SJSA1 (cell line): Measurements from ENCODE around the gene PDP2. TPM values are rescaled to one million over a fixed set of nuclear protein-coding genes. Genes with fewer than 3 reads are reported as not detected.

ENCODE experiments used
- DNase-seq, 2 experiments: peaks; one replicate each; pipeline ENCODE4 v3.0.0-alpha.2; 2015 to 2020; ENCODE audit warnings: low spot score in 2 of 2, low read depth in 1 of 2
- H3K27ac ChIP-seq: fragments of 250-450 bp; sonication (Bioruptor Pico); 2 replicates; pipeline ENCODE4 v1.5.1; 2020; ENCODE audit warnings: mild to moderate bottlenecking, moderate library complexity
- H3K27me3 ChIP-seq: fragments of 250-450 bp; sonication (Bioruptor Pico); replicated peaks from 2 replicates; pipeline ENCODE4 v1.5.1; 2020; ENCODE audit warnings: mild to moderate bottlenecking, moderate library complexity
- H3K36me3 ChIP-seq: fragments of 250-450 bp; sonication (Bioruptor Pico); 2 replicates; pipeline ENCODE4 v1.5.1; 2020; ENCODE audit warnings: mild to moderate bottlenecking
- H3K4me1 ChIP-seq: fragments of 250-450 bp; sonication (Bioruptor Pico); replicated peaks from 2 replicates; pipeline ENCODE4 v1.6.1; 2021; ENCODE audit warnings: mild to moderate bottlenecking
- H3K4me3 ChIP-seq: fragments of 250-450 bp; sonication (Bioruptor Pico); 2 replicates; pipeline ENCODE4 v1.5.1; 2020; ENCODE audit warnings: mild to moderate bottlenecking
- H3K9me3 ChIP-seq: fragments of 250-450 bp; sonication (Bioruptor Pico); replicated peaks from 2 replicates; pipeline ENCODE4 v1.5.1; 2020; ENCODE audit warnings: mild to moderate bottlenecking
- total RNA-seq: library from RNA; depleted of rRNA; stranded (reverse); fragments of >200 nt; shearing (Covaris generic); gene quantifications from 2 replicates; pipeline ENCODE4 v1.2.3, GENCODE V29; 2014

The PDP2 gene
- total RNA-seq, 1 experiment from 2014 or later, result 5.0 TPM

GRCh38 chr16:66898207-66898606 is 17.9 kb downstream of the PDP2 start:
- Histone ChIP-seq H3K4me3 (no peak overlapping the region), H3K36me3 (no peaks in the 10 kb centered on the region), H3K4me1 (peaks cover 7% of the 10 kb centered on the region), H3K27me3 (no peaks in the 10 kb centered on the region), H3K27ac (no peak overlapping the region), H3K9me3 (no peaks in the 10 kb centered on the region)
- DNase-seq, result no peak

DNA sequence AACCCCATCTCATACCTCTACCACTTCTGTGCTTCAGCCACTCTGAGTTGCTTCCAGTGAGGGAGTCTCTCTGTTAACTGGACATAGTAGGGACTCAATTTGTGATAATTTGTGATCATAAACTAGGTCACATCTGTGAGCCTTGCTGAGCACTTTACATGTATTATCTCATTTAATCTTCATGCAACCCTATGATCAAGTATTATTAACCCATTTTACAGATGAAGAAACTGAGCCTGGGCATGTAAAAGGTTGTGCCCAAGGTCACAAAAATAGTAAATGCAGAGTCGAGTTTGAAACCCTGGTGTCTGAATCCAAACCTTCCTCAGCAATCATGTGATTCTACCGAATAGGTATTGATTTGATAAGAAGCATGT is 18.6 kb downstream of the PDP2 start:
- Histone ChIP-seq H3K4me1 (peaks cover 7% of the 10 kb centered on the region), H3K36me3 (no peaks in the 10 kb centered on the region), H3K9me3 (no peaks in the 10 kb centered on the region), H3K27ac (no peak overlapping the region), H3K4me3 (no peak overlapping the region), H3K27me3 (no peaks in the 10 kb centered on the region)
- DNase-seq, result no peak

GRCh38 chr16:66899310-66899944 is 19.1 kb downstream of the PDP2 start:
- no peaks in the 10 kb centered on the region for H3K36me3 ChIP-seq
- H3K27ac ChIP-seq, result no peak overlapping the region
- peaks cover 7% of the 10 kb centered on the region for H3K4me1 ChIP-seq
- no peak for DNase-seq
- no peaks in the 10 kb centered on the region for H3K9me3 ChIP-seq
- H3K4me3 ChIP-seq, result no peak overlapping the region
- no peaks in the 10 kb centered on the region for H3K27me3 ChIP-seq

GRCh38 chr16:66899945-66900710 is 19.8 kb downstream of the PDP2 start:
- Histone ChIP-seq H3K36me3 (no peaks in the 10 kb centered on the region), H3K4me3 (no peak overlapping the region), H3K9me3 (no peaks in the 10 kb centered on the region), H3K4me1 (peaks cover 13% of the 10 kb centered on the region), H3K27ac (no peak overlapping the region), H3K27me3 (no peaks in the 10 kb centered on the region)
- peak; percentile 51 to 68 for DNase-seq

GRCh38 chr16:66900721-66901441 is 20.6 kb downstream of the PDP2 start:
- no peaks in the 10 kb centered on the region for H3K27me3 ChIP-seq
- H3K27ac ChIP-seq, result no peak overlapping the region
- H3K4me3 ChIP-seq, result no peak overlapping the region
- DNase-seq, result no peak
- H3K36me3 ChIP-seq, result no peaks in the 10 kb centered on the region
- H3K4me1 ChIP-seq, result peaks cover 21% of the 10 kb centered on the region
- no peaks in the 10 kb centered on the region for H3K9me3 ChIP-seq

DNA sequence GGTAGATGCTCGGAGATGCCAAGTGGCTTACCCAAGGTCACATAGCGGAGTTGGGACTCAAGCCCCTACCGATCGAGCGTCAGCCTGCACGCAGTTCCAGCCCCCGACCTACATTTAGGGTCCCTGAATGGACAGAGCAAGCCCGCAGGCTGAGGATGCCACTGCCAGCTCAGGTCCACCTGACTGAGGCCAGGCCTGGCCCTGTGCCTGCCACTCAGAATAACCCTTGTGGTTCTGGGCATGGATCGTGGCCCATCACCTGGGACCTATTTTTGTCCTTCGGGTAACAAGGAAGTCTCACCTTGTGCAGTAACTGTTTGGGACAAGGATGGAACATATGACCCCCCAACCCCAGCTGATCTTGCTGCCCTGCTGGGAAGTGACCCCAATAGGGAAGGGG is 21.3 kb downstream of the PDP2 start:
- no peak for DNase-seq
- Histone ChIP-seq H3K36me3 (no peaks in the 10 kb centered on the region), H3K4me3 (no peak overlapping the region), H3K4me1 (peaks cover 21% of the 10 kb centered on the region), H3K9me3 (no peaks in the 10 kb centered on the region), H3K27me3 (no peaks in the 10 kb centered on the region), H3K27ac (no peak overlapping the region)

GRCh38 chr16:66902648-66903543 is 22.6 kb downstream of the PDP2 start:
- H3K4me1 ChIP-seq, result peaks cover 21% of the 10 kb centered on the region
- no peak overlapping the region for H3K27ac ChIP-seq
- no peaks in the 10 kb centered on the region for H3K27me3 ChIP-seq
- no peaks in the 10 kb centered on the region for H3K36me3 ChIP-seq
- H3K4me3 ChIP-seq, result no peak overlapping the region
- DNase-seq, result no peak
- H3K9me3 ChIP-seq, result no peaks in the 10 kb centered on the region

DNA sequence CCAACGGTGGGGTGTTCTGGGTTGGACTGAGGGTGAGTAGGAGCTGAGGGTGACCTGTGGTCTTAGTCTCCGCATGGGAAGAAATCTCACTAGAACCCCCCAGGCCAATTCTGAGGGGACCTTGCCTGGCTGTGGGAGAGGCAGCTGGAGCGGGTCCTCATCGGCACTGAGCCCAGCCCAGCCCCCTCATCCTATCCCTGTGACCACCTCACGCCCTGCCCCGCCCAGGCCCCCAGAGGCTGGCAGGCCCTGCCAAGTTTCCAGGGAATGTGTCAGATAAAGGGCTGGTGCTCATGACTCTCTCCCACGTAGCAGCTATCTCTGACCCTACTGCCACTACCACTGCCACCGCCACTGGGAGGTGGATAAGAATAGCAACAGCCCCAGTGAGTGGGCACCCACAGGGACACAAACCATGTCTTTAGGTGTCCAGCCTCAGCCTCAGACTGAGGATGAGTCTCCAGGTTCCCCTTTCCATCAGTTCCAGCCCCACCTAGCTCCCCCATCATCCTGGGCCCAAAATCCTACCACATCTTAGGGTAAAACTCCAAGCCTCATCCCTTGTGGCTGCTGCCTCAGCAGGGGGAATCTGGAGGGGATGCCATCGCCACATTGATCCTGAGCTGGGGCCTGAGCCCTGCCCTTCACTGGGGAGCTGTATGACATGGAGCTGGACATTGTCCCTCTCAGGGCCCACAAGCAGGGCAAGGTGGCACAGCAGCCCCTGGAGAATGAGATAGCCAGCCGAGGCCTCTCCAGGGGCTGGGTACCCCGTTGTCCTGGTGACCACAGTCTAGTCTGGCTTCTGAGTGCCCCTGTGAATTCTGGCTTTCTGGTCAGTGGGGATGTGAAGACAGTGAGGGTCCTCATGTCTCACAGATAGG is 23.5 kb downstream of the PDP2 start:
- no peak overlapping the region for H3K4me3 ChIP-seq
- no peaks in the 10 kb centered on the region for H3K9me3 ChIP-seq
- peaks cover 21% of the 10 kb centered on the region for H3K4me1 ChIP-seq
- no peaks in the 10 kb centered on the region for H3K27me3 ChIP-seq
- no peak for DNase-seq
- H3K36me3 ChIP-seq, result no peaks in the 10 kb centered on the region
- no peak overlapping the region for H3K27ac ChIP-seq

DNA sequence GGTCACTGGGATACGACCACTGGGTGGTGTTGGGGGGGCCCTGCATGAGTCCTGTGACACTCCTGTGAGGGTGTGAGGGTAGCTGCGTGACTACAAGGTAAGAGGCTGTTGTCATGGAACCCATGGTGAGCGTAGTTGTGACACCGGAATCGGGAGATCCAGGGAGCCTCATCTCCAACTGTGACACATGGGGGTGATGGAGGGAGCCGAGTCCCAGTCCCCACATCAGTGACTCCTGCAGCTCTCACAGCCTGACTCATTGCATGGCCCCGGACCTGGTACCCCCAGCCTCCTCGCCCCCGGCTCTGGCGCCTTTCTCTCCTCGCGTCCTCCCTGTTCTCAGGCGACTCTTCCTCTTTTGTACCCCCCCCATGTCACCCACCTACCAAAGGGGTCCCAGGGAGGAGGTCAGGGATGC is 24.1 kb downstream of the PDP2 start:
- no peak for DNase-seq
- Histone ChIP-seq H3K4me1 (peaks cover 21% of the 10 kb centered on the region), H3K9me3 (no peaks in the 10 kb centered on the region), H3K4me3 (no peak overlapping the region), H3K27ac (no peak overlapping the region), H3K36me3 (no peaks in the 10 kb centered on the region), H3K27me3 (no peaks in the 10 kb centered on the region)

- H3K4me1 ChIP-seq, result peaks cover 18% of the 10 kb centered on the region
- H3K4me3 ChIP-seq, result no peak overlapping the region
These were observed 24.7 kb downstream of the PDP2 start for GRCh38 chr16:66904846-66905632.

DNA sequence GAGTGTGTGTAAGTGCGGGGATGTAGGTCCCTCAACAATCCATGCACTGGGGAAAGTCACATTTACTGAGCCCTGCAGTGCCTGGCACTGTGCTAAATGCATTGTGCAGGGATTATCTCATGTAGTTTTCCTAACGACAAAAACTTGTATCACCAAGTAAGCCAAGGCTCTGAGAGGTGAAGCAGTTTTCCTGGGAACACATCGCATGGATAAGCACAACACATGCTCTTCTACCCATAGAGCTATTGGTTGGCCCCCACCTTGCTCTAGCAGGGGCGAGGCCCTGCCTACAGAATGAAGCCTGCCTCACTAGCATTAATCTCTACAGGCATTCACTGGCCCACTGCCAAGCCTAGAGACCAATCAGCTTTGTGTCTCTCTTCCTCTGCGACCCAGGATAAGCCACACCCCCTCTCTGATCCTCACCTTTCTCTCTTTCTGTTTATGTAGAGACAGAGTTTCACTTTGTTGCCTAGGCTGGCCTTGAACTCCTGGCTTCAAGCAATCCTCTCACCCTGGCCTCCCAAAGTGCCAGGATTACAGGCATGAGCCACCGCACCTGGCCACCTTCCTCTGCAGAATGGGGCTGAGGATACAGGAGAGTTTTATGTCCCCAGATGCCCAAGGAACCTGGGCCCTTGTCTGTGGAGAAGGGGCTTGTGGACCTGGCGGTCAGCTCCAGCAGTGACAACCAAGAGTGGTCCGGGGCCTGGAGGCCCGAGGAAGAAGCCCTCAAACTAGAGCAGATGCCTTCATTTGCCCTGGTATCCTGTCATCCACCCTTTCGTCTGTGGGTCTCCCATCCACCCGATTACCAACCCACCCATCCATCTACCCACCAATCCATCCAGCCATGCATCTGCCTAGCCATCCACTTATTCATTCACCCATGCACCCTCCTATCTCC is 25.6 kb downstream of the PDP2 start:
- Histone ChIP-seq H3K4me3 (no peak overlapping the region), H3K9me3 (no peaks in the 10 kb centered on the region), H3K36me3 (no peaks in the 10 kb centered on the region), H3K27ac (no peak overlapping the region), H3K4me1 (peaks cover 14% of the 10 kb centered on the region), H3K27me3 (no peaks in the 10 kb centered on the region)
- no peak for DNase-seq

More at GRCh38 chr16:66904846-66905632, 24.7 kb downstream of the PDP2 start:
- no peak for DNase-seq
- no peaks in the 10 kb centered on the region for H3K36me3 ChIP-seq
- H3K27ac ChIP-seq, result no peak overlapping the region
- H3K27me3 ChIP-seq, result no peaks in the 10 kb centered on the region
- H3K9me3 ChIP-seq, result no peaks in the 10 kb centered on the region
